ENCODE data around the gene RFX2. TPM values are rescaled to one million over a fixed set of nuclear protein-coding genes. Genes with fewer than 3 reads are reported as not detected.

Gene RFX2
- total RNA-seq, 1 experiment from 2014 or later, result 13.7 TPM

DNA sequence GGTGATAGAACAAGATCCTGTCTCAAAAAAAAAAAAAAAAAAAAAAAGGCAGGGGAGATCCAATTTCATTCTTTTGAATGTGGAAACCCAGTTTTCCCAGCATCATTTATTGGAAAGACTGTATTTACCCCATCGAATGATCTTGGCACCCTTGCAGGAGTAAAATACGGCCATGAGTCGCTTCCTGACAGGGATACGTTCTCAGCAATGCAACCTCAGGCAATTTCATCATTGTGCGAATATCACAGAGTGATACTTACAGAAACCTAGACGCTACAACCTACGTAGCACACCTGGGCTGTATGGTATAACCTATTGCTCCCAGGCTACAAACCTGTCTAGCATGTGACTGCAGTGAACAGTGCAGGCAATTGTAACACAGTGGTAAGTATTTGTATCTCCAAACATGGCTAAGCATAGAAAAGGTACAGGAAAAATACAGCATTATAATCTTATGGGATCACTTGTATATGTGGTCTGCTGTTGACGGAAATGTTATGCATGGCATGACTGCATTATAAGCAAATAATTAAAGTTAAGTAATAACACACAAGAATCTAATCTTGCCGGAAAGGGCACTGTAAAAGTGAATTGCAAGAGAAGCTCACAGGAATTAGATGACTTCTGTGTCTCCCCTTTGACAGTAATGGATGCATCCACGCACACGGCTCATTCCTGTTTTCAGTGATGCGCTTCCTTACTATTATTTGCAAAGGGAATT lies 24.1 kb downstream of the RFX2 start:
- no TSS peak for BruUV-seq (replicated peaks)
- TF ChIP-seq, protein P1, sequence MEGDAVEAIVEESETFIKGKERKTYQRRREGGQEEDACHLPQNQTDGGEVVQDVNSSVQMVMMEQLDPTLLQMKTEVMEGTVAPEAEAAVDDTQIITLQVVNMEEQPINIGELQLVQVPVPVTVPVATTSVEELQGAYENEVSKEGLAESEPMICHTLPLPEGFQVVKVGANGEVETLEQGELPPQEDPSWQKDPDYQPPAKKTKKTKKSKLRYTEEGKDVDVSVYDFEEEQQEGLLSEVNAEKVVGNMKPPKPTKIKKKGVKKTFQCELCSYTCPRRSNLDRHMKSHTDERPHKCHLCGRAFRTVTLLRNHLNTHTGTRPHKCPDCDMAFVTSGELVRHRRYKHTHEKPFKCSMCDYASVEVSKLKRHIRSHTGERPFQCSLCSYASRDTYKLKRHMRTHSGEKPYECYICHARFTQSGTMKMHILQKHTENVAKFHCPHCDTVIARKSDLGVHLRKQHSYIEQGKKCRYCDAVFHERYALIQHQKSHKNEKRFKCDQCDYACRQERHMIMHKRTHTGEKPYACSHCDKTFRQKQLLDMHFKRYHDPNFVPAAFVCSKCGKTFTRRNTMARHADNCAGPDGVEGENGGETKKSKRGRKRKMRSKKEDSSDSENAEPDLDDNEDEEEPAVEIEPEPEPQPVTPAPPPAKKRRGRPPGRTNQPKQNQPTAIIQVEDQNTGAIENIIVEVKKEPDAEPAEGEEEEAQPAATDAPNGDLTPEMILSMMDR (IDR thresholded peaks at IDR 0.05; ENCODE audit: unreplicated experiment), result no peak
- CTCF ChIA-PET, result interaction anchor here (0.6 kb wide), 1 partner anchor 19 kb away, joined by 3 read pairs; no protein-coding TSS in a partner anchor
- no peak for DNase-seq
- no peak overlapping the region for H3K4me3 Mint-ChIP-seq (ENCODE audit: low read depth, unreplicated experiment)
- H3K27ac Mint-ChIP-seq (ENCODE audit: unreplicated experiment), result peak overlapping the region; percentile 91
- H3K36me3 Mint-ChIP-seq (ENCODE audit: insufficient read depth, unreplicated experiment), result peaks cover 11% of the 10 kb centered on the region
- peaks cover 2% of the 10 kb centered on the region for H3K4me1 Mint-ChIP-seq (ENCODE audit: low read depth, unreplicated experiment)
- no peaks in the 10 kb centered on the region for H3K27me3 Mint-ChIP-seq (ENCODE audit: unreplicated experiment)
- intact Hi-C loops (cut with micrococcal nuclease; ENCODE audit: unreplicated experiment), result no loop called here
- H3K9me3 Mint-ChIP-seq (ENCODE audit: low read depth, unreplicated experiment), result no peaks in the 10 kb centered on the region

DNA sequence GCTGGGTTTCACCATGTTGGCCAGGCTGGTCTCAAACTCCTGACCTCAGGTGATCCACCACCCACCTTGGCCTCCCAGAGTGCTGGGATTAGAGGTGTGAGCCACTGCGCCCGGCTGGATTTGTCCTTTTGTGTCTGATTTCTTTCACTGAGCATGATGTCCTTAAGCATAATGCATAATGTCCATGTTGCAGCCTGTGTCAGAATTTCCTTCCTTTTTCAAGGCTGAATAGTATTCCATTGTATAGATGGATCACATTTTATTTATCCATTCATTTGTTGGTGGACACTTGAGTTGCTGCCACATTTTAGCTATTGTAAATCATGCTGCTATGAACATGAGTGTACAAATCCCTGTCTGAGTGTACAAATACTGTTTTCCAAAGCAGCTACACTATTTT lies 25.5 kb downstream of the RFX2 start:
- intact Hi-C loops (cut with micrococcal nuclease; ENCODE audit: unreplicated experiment), result no loop called here
- no peaks in the 10 kb centered on the region for H3K9me3 Mint-ChIP-seq (ENCODE audit: low read depth, unreplicated experiment)
- peaks cover 11% of the 10 kb centered on the region for H3K36me3 Mint-ChIP-seq (ENCODE audit: insufficient read depth, unreplicated experiment)
- no peak overlapping the region for H3K4me3 Mint-ChIP-seq (ENCODE audit: low read depth, unreplicated experiment)
- no peak overlapping the region for H3K27ac Mint-ChIP-seq (ENCODE audit: unreplicated experiment)
- no TSS peak for BruUV-seq (replicated peaks)
- DNase-seq, result no peak
- H3K27me3 Mint-ChIP-seq (ENCODE audit: unreplicated experiment), result no peaks in the 10 kb centered on the region
- H3K4me1 Mint-ChIP-seq (ENCODE audit: low read depth, unreplicated experiment), result no peaks in the 10 kb centered on the region
- CTCF ChIA-PET, result no interaction called here
- TF ChIP-seq, protein P1 (IDR thresholded peaks at IDR 0.05; ENCODE audit: unreplicated experiment), result no peak

DNA sequence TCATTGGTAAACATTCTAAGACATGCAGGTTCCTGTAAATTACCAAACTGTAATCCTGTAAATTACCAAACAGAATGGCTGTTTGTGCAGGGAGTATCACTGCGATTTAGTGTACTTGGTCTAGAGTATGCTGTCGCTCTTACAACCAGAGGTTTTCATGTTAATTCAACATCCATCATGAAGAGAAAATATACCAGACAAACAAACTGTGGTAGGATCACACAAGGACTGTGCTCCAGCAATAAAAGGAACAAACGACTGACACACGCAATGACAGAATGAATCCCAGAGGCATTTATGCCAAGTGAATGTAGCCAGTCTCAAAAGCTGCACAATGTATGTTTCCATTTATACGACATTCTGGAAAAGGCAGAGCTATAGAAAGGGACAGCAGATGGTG lies 31.2 kb downstream of the RFX2 start:
- Mint-ChIP-seq H3K27me3 (ENCODE audit: unreplicated experiment) (no peaks in the 10 kb centered on the region), H3K4me3 (ENCODE audit: low read depth, unreplicated experiment) (no peak overlapping the region), H3K27ac (ENCODE audit: unreplicated experiment) (no peak overlapping the region), H3K9me3 (ENCODE audit: low read depth, unreplicated experiment) (no peaks in the 10 kb centered on the region), H3K4me1 (ENCODE audit: low read depth, unreplicated experiment) (peaks cover 15% of the 10 kb centered on the region), H3K36me3 (ENCODE audit: insufficient read depth, unreplicated experiment) (peaks cover 4% of the 10 kb centered on the region)
- no TSS peak for BruUV-seq (replicated peaks)
- CTCF ChIA-PET, result interaction anchor here (0.6 kb wide), 1 partner anchor 9 kb away, joined by 3 read pairs; no protein-coding TSS in a partner anchor
- TF ChIP-seq, protein P1 (IDR thresholded peaks at IDR 0.05; ENCODE audit: unreplicated experiment), result no peak
- intact Hi-C loops (cut with micrococcal nuclease; ENCODE audit: unreplicated experiment), result no loop called here
- DNase-seq, result no peak

DNA sequence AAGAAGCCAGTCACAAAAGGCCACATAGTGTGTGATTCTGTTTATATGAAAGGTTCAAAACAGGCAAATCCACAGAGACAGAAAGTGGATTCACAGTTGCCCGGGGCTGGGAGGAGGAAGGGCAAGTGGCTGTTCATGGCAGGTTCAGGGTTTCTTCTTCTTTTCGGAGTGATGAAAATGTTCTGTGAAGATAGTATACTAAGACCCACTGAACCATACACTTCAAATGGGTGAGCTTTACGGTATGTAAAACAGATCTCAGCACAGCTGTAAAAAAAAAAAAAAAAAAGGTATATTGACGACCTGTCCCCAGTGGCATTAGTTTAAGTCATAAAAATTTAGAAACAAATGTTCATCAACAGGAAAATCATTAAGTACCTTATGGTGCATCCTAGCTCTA lies 32.2 kb downstream of the RFX2 start:
- H3K4me3 Mint-ChIP-seq (ENCODE audit: low read depth, unreplicated experiment), result no peak overlapping the region
- no TSS peak for BruUV-seq (replicated peaks)
- intact Hi-C loops (cut with micrococcal nuclease; ENCODE audit: unreplicated experiment), result no loop called here
- H3K36me3 Mint-ChIP-seq (ENCODE audit: insufficient read depth, unreplicated experiment), result peaks cover 4% of the 10 kb centered on the region
- H3K9me3 Mint-ChIP-seq (ENCODE audit: low read depth, unreplicated experiment), result no peaks in the 10 kb centered on the region
- H3K27me3 Mint-ChIP-seq (ENCODE audit: unreplicated experiment), result no peaks in the 10 kb centered on the region
- TF ChIP-seq, protein P1 (IDR thresholded peaks at IDR 0.05; ENCODE audit: unreplicated experiment), result no peak
- no peak for DNase-seq
- peaks cover 15% of the 10 kb centered on the region for H3K4me1 Mint-ChIP-seq (ENCODE audit: low read depth, unreplicated experiment)
- H3K27ac Mint-ChIP-seq (ENCODE audit: unreplicated experiment), result no peak overlapping the region
- CTCF ChIA-PET, result no interaction called here

All from Calu3 (cell line).